Uterus (tissue), 4 donors: Measurements from ENCODE around the gene KLHDC7B. TPM values are rescaled to one million over a fixed set of nuclear protein-coding genes. Genes with fewer than 3 reads are reported as not detected.

Source experiments
- DNase-seq, 2 donors: peaks; one replicate each; pipeline ENCODE4 v3.0.0-alpha.2; 2019 to 2020
- H3K27ac ChIP-seq, 2 donors: fragments of 200-600 bp; sonication (generic); 1 replicate in 1 of 2; 2 replicates in 1 of 2; pipeline ENCODE4 v1.5.1; 2016 to 2018
- H3K27me3 ChIP-seq, 2 donors: fragments of 200-600 bp; sonication (generic); one replicate each; pipeline ENCODE4 v1.5.1; 2018 to 2019; ENCODE audit warnings: control low read depth in 1 of 2
- H3K36me3 ChIP-seq, 2 donors: fragments of 200-600 bp; sonication (generic); one replicate each; pipeline ENCODE4 v1.5.1; 2019; ENCODE audit warnings: control low read depth in 1 of 2
- H3K4me1 ChIP-seq, 2 donors: fragments of 200-600 bp; sonication (generic); one replicate each; pipeline ENCODE4 v1.5.1; 2018 to 2019; ENCODE audit warnings: control low read depth in 1 of 2
- H3K4me3 ChIP-seq, 2 donors: fragments of 200-600 bp; sonication (generic); 1 replicate in 1 of 2; 2 replicates in 1 of 2; pipeline ENCODE4 v1.5.1; 2018 to 2019; ENCODE audit warnings: mild to moderate bottlenecking in 1 of 2
- H3K9me3 ChIP-seq, 2 donors: fragments of 200-600 bp; sonication (generic); one replicate each; pipeline ENCODE4 v1.5.1; 2019; ENCODE audit warnings: control low read depth in 1 of 2
- POLR2A ChIP-seq, 2 donors: fragments of 450-650 bp; IDR thresholded peaks; one replicate each; pipeline ENCODE4 v1.6.1; 2016; ENCODE audit warnings: antibody characterized with exemption in 2 of 2, mild to moderate bottlenecking in 1 of 2, moderate library complexity in 1 of 2
- intact Hi-C: fragments of 100-400 bp; cut with DNase I; formaldehyde crosslinking; loops from one replicate; pipeline ENCODE4 v1.15.1; 2023; ENCODE audit warnings: low total_unique reads
- total RNA-seq, 4 donors: library from RNA; depleted of rRNA in 3 of 4; stranded (reverse); fragments of >200 nt in 3 of 4; gene quantifications; one replicate each; pipeline versions ENCODE4 v1.1.0 to v1.2.4, GENCODE V29; 2014 to 2023
- TF ChIP-seq, protein P1 (sequence below), 4 experiments: fragments of 200-600 bp in 2 of 4; fragments of 450-650 bp in 2 of 4; sonication (generic) in 2 of 4; IDR thresholded peaks; one replicate each; pipeline ENCODE4 v1.5.1; 2016 to 2019; ENCODE audit warnings: antibody characterized with exemption in 4 of 4, mild to moderate bottlenecking in 2 of 4, moderate library complexity in 1 of 4
- donor health status: DM: yes; HTN: yes; CAD: no.

Gene KLHDC7B
- total RNA-seq, 4 donors from 2014 or later: not detected

- peak; percentile 98 to 99 for DNase-seq
- peaks cover 4 to 7% of the 10 kb centered on the region in 2 donors for H3K4me1 ChIP-seq
- peak within 1 kb of the TSS; percentile 61 to 69 for H3K4me3 ChIP-seq
- H3K27me3 ChIP-seq: no peaks in the 10 kb centered on the region
- intact Hi-C loops: no loop called here
- peak; percentile 95 to 97 for TF ChIP-seq POLR2A (IDR thresholded peaks at IDR 0.05)
- TF ChIP-seq, protein P1, sequence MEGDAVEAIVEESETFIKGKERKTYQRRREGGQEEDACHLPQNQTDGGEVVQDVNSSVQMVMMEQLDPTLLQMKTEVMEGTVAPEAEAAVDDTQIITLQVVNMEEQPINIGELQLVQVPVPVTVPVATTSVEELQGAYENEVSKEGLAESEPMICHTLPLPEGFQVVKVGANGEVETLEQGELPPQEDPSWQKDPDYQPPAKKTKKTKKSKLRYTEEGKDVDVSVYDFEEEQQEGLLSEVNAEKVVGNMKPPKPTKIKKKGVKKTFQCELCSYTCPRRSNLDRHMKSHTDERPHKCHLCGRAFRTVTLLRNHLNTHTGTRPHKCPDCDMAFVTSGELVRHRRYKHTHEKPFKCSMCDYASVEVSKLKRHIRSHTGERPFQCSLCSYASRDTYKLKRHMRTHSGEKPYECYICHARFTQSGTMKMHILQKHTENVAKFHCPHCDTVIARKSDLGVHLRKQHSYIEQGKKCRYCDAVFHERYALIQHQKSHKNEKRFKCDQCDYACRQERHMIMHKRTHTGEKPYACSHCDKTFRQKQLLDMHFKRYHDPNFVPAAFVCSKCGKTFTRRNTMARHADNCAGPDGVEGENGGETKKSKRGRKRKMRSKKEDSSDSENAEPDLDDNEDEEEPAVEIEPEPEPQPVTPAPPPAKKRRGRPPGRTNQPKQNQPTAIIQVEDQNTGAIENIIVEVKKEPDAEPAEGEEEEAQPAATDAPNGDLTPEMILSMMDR (IDR thresholded peaks at IDR 0.05): peak in 1 of 4 experiments; percentile 23
- peak within 1 kb of the TSS; percentile 88 to 97 for H3K27ac ChIP-seq
- no peaks in the 10 kb centered on the region for H3K9me3 ChIP-seq
- no peaks in the 10 kb centered on the region for H3K36me3 ChIP-seq
Measured at GRCh38 chr22:50582493-50583293, 37.0 kb downstream of the KLHDC7B start, which contains the start of gene CHKB. CHKB (minus strand) TSS chr22:50582849; CDS start chr22:50582781, 68 bp downstream.

DNA sequence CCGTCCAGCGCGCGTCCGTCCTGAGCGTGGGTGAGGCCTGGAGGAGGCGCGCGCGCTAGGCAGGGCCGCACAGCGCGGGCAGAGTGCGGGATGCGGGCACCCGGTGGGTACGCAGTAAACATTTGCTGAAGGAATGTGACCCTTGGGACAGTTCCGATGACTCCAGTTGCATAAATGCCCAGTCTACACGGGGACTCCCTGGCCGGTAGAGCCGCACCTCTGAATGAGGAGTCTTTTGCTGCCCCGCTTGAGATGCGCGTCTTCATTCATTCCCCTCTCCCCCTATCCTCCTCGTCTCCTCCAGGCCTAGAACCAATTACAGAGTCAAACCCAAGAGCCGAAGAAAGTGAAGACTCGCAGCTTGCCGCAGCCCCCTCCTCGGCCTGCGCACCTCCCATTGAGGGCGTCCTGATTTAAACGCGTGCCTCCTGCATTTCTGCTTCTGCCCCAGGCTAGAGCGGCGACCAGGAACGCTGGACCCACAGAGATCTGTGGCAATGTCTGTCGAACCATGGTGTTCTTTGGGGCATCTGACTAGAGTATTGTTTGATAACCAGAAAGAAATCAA is 37.7 kb downstream of the KLHDC7B start:
- intact Hi-C loops: no loop called here
- TF ChIP-seq, protein P1 (IDR thresholded peaks at IDR 0.05): no peak
- TF ChIP-seq POLR2A (IDR thresholded peaks at IDR 0.05): no peak
- Histone ChIP-seq H3K4me3 (peak overlapping the region; percentile 29 to 69), H3K4me1 (peaks cover 4 to 7% of the 10 kb centered on the region in 2 donors), H3K9me3 (no peaks in the 10 kb centered on the region), H3K27ac (peak overlapping the region; percentile 3 to 78), H3K36me3 (no peaks in the 10 kb centered on the region), H3K27me3 (no peaks in the 10 kb centered on the region)
- no peak for DNase-seq

DNA sequence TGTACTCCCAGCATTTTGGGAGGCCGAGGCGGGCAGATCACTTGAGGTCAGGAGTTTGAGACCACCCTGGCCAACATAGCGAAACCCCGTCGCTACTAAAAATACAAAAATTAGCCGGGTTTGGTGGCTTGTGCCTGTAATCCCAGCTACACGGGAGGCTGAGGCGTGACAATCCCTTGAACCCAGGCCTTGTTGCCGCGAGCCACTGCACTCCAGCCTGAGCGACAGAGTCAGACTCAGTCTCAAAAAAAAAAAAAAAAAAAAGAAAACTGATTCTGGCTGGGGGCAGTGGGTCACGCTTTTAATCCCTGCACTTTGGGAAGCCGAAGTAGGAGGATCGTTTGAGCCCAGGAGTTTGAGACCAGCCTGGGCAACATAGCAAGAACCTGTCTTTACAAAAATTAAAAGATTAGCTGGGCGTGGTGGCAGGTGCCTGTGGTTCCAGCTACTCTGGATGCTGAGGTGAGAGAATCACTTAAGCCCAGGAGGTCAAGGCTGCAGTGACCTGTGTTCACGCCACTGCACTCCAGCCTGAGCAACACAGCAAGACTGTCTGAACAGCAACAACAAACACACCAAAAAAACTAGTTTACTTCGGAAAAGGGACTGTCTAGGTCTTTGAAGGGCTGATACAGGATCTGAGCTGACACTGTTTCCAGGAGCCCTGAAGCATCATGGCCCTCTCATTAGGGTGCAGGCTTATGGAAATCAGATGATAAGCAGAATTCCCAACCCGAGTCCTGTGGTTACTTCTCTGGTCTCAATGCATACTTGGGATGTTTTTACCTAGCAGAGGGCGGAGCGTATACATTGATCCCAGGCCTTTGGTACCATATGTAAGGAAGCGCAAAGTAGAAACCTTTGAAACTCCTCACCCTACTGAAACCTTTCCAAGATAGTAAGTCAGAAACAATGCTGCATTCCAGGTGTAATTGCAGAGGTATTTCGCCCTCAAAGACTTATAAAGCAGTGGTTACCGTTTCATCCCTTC is 38.7 kb downstream of the KLHDC7B start:
- intact Hi-C loops: no loop called here
- H3K4me1 ChIP-seq: peaks cover 4 to 7% of the 10 kb centered on the region in 2 donors
- no peak overlapping the region for H3K27ac ChIP-seq

DNA sequence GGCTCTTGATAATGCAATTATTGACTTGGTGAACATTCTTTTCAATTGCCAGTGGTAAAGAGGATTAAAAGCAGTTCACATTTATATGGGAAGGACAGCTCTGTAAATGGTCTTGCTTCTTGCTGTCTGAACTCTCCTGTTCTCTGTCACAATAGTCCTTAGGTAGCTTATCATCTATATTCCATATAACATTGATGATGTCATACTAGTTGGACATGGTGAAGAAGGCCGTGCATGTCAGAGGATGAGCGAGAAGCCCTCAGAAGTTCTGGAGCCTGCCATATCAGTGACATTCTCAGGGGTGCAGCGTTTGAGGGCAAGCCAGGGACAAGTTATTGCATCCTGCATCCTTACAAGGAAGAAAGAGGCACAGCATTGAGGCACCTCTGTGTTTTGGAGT is 39.5 kb downstream of the KLHDC7B start:
- Histone ChIP-seq H3K4me3 (no peak overlapping the region), H3K4me1 (peaks cover 4 to 7% of the 10 kb centered on the region in 2 donors), H3K36me3 (no peaks in the 10 kb centered on the region), H3K27me3 (no peaks in the 10 kb centered on the region), H3K27ac (no peak overlapping the region), H3K9me3 (no peaks in the 10 kb centered on the region)
- DNase-seq: no peak
- TF ChIP-seq, protein P1 (IDR thresholded peaks at IDR 0.05): no peak
- no peak for TF ChIP-seq POLR2A (IDR thresholded peaks at IDR 0.05)
- intact Hi-C loops: no loop called here

More for the DNA sequence above, 38.7 kb downstream of the KLHDC7B start:
- TF ChIP-seq, protein P1 (IDR thresholded peaks at IDR 0.05): no peak
- no peak for TF ChIP-seq POLR2A (IDR thresholded peaks at IDR 0.05)
- no peaks in the 10 kb centered on the region for H3K27me3 ChIP-seq
- H3K9me3 ChIP-seq: no peaks in the 10 kb centered on the region
- no peak overlapping the region for H3K4me3 ChIP-seq
- no peak for DNase-seq
- H3K36me3 ChIP-seq: no peaks in the 10 kb centered on the region
